SK-N-DZ (cell line): ENCODE measurements around the gene CAMTA1.
"Not testable (repeated sequence)": the region's sequence is repeated elsewhere in the genome, so short reads cannot be mapped to it uniquely, and the experiment has no call there.

Experiments used
- DNase-seq: peaks from one replicate; pipeline ENCODE4 v3.0.0-alpha.2; 2015; ENCODE audit warnings: low spot score

CAMTA1 gene

DNA sequence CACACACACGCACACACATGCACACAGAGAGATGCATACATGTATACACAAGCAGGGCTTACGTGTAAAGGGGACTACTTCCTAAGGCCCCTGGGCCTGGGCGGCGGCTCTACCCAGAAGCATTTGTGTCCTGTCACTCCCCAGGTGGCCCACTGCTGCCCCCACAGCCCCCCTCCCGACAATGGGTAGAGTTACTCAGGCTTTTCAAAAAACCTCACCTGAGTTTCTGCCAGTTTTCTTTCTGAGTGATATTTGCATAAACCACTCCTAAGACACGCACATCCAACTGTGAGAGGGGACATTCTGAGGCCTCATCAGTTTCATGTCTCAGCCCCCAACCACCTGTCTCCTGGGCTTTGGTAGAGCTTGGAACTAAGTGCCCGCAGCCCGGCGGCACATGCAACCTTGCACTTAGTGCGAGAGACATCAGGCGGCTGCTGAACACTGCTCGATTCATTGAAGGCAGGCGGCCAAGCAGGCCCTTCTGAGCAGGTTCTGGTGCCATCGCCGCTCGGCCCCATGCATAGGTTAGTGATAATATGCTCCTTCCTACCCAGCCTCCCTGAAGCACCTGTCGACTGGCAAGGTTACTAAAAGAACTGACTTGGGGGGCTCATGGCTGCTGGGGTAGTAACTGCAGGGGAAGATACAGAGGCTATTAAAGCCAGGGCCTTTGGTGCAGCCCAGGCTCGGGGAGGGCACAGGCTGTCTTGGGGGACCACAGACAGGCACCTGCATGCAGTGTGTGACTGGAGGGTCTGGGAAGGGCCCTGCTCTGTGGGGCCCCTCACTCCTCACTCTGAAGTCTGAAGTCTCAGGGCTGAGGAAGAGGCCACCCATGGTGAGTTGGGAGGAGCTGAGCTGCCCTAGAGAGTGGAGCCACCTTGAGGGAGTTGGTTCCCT, 621.6 kb downstream of the CAMTA1 start:
- no peak for DNase-seq

- DNase-seq = no peak
Observed at GRCh38 chr1:7407544-7407895, 622.3 kb downstream of the CAMTA1 start.

DNA sequence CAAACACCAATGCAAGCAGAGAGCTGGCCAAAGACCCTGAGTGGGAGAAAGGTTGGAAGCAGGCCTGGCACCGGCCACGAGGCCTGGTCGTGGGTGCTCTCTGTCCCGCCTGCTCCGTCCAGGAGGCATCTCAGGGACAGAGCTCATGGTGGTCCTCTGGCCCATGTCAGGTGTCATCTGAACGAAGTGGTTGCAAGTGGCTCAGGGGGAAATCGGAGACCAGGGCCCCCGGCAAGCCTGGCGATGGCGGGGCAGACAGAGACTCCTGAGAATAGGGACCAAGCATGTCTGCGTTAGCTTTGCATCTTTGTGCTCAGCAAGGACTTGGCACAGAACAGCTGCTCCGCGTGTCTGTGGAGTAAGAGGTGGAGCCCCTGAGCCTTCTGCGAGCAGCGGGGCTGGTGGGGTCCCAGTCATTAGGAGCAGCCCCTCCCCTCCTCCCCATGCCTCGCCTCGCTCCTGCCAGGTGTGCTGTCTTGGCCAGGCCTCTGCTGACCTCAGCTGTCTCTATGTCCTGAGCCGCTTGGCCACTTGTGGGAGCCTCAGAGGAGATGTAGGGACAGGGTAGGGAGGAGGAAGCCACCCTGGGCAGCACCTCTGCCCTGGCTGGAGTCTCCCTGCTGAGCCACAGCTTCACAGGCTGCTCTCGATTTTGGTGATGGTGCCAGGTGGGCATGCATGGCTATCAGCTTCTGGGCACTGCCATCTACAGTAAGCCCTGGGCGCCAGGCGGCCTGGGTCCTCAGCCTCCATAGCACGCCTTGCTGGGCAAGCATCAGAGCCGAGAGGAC, 622.9 kb downstream of the CAMTA1 start:
- DNase-seq = no peak

- DNase-seq = no peak
Observed at GRCh38 chr1:7408771-7409150, 623.5 kb downstream of the CAMTA1 start.

DNA sequence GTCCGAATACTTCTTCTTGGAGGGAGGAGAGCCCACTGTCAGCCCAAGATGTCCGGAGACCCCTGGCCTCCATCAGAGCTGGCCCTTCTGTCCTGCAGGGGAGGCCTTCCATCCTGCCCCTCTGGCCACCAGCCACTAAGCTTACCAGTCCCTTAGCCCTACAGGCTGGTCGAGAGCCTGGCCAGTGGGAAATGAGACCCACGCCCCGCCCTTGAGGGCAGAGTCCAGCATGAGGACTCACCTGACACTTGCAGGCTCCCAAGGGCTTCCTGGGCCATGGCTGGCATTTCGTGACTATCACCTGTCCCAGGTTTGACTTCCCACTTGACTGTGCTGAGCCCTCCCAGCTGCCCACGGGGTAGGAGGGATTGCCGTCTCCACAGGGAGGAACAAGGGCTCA, 624.0 kb downstream of the CAMTA1 start:
- no peak for DNase-seq

- no peak for DNase-seq
Observed at GRCh38 chr1:7410156-7410555, 624.9 kb downstream of the CAMTA1 start.

GRCh38 chr1:7417618-7418017, 632.4 kb downstream of the CAMTA1 start:
- not testable (repeated sequence) for DNase-seq

DNA sequence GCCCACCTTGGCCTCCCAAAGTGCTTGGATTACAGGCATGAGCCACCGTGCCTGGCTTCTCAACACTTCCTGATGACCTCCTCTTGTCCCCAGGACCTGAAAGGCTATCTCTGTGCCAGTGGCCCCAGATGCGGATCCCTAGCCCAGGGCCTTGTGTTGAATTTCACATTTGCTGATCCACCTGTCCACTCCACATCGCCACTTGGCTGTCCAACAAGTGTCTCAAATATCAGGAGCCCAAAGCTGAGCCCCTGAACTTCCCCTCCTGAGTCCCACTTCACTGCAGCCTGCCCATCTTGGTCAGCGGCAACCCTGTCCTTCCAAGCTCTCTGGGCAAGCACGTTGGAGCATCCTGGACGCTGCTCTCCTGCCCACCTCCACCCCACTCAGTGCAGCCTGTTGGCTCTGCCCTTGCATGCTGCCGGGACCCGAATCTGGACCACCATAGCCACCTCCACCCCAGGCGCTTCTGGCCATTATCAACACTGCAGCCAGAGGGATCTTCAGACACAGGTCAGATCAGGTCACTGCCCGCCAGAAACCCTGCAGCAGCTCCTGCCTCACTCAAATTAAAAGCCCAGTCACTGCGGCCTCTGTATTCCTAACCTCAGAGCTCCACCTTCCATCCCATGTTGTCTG, 633.3 kb downstream of the CAMTA1 start:
- DNase-seq = no peak

GRCh38 chr1:7420098-7420445, 634.8 kb downstream of the CAMTA1 start:
- no peak for DNase-seq

DNA sequence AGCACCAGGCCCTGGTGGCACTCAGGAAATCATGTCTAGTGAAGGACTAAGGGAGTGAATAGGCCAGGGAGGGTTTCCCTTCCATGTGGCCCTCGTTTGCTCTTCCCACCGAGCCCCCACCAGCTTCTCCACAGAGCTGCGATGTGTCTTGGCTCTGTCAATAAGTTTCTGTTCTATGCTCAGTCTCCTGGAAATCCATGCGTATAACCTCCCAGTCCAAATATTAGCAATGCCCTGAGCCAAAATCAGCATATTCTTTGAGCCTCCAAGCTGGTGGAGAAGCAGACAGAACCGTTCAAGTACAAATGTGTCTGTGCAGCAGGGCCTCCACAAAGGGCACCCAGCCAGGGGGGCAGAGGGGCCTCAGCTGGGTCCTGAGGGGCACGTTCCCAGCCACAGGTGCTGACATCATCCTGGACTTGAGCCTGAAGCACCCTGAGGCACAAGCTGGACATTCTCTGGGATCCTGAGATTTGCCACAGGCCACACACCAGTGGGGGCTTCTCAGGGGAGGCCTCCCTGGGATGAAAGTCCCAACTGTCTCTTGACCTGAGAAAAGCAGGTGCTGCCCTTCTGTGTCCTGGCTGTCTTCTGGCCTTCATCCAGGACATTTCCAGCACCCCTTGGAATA, 635.3 kb downstream of the CAMTA1 start:
- no peak for DNase-seq

DNA sequence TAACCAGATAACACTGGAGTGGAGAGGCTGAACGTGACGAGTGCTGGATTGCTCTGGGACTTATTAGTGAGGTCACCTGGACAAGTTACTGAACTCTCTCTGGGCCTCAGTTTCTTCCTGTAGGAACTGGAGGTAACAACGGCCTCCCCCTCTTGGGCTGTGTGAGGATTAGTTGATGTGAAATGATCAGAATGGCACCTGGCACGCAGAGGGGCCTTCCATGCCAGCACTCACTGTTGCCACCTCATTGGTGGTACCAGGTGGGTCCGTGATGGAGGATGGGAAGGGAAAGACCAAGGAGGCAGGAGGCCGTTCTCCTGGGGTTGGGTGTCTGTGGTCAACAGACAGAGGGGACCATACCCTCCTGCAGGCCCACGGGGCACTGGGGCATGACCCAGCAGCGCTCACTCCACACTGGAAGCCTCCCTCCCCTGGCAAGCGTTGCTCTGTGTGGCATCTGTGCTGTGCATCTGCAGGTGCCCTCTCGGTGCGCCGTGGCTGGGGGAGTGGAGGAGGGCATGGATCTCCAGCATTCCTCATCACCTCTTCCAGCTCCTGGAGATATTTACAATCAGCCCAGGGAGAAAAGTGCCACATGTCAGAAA, 636.3 kb downstream of the CAMTA1 start:
- no peak for DNase-seq

DNA sequence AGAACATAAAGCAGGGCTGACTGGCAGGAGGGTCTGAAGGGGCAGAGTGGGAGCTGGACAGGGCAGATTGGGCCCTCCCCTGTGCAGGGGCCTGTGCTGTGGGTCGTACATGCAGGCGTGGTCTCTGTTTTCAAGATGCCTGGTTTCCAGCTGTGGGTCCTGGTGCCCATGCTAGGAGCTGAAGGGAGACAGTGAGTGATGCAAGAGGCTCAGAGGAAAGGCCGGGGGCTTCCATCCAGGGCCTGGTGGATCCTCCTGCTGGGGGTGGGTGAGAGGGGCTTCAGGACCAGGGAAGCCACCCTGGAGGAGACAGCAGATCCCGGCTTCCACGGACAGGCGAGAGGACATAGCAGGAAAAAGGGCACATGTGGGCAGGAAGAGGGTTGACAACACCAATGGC, 636.8 kb downstream of the CAMTA1 start:
- no peak for DNase-seq

DNA sequence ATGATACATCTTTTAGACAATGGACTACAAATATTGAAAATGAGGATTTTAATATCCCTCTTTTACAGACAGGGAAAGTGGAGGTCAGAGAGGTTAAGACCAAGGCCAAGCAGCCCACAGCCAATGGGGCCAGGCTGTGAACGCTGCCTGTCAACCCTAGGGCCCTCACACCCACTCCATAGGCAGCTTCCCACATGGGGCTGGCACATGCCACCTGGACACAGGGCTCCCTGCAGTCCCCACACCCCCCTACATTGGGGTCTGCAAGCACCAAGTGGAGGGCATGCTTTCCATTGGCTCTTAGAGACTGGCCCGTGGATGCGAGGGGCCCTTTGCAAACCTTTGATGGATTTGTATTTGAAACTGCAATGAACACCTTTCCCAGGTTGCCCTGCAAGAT, 637.3 kb downstream of the CAMTA1 start:
- DNase-seq = no peak

- no peak for DNase-seq
Observed at GRCh38 chr1:7422966-7423365, 637.7 kb downstream of the CAMTA1 start.

DNA sequence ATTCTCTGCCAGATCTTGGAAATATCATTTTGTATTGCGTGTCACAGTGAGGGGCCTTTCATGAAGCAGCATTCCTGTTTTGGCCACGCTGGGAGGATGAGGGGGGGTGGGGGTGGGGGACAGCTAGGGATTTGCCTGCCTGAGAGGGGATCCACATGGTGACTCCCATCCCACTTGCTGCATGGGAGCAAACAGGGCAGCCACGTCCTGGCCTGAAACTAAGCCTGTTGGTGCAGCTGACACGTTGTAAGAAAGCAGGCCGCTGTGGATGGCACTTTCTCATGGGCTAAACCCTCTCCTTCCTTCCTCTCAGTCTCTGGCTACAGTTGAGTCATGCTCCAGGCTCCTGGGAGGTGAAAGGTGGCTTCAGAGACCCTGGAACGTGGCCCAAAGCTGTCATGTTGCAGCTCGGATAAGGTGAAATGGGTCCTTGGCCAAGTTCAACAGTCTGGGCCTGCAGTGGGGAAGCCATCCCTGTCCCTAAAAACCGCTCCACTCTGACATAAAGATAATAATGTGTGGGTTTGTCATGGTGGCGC, 639.2 kb downstream of the CAMTA1 start:
- DNase-seq = no peak

GRCh38 chr1:7425229-7425628, 640.0 kb downstream of the CAMTA1 start:
- no peak for DNase-seq

- no peak for DNase-seq
Observed at GRCh38 chr1:7425771-7426170, 640.5 kb downstream of the CAMTA1 start.

GRCh38 chr1:7426780-7427604, 641.7 kb downstream of the CAMTA1 start:
- DNase-seq = no peak

GRCh38 chr1:7427605-7428300, 642.5 kb downstream of the CAMTA1 start:
- DNase-seq = no peak

DNA sequence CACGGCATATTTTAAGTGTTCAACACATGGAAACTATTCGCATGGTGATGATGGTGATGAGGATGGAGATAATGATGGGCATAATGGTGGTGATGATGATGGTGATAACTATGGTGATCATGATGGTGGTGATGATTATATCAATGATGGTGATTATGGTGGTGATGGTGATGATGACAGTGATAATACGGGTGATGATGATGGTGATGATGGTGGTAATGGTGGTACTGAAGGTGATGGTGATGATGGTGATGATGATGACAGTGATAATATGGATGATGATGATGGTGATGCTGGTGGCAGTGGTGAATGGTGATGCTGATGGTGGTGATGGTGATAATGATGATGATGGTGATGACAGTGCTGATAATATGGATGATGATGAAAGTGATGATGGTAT, 644.0 kb downstream of the CAMTA1 start:
- no peak for DNase-seq
